GM19240 (cell line): Measurements from ENCODE around the gene FGF7.
"Not testable (repeated sequence)": the region's sequence is repeated elsewhere in the genome, so short reads cannot be mapped to it uniquely, and the experiment has no call there.

ENCODE experiments used
- DNase-seq: peaks from one replicate; pipeline ENCODE4 v3.0.0; 2011; ENCODE audit warnings: low spot score; ENCODE audit not compliant: insufficient read length

FGF7 gene

GRCh38 chr15:49423021-49423420 lies at the start of gene FGF7:
FGF7 (plus strand) TSS chr15:49423242; CDS start chr15:49424298, 1,056 bp downstream.
- no peak for DNase-seq

- DNase-seq = no peak
These were observed 43.0 kb upstream of the FGF7 start for GRCh38 chr15:49379996-49380395.

GRCh38 chr15:49380912-49381311 lies 42.1 kb upstream of the FGF7 start:
- DNase-seq = no peak

GRCh38 chr15:49382394-49382793 lies 40.6 kb upstream of the FGF7 start:
- DNase-seq = no peak

GRCh38 chr15:49383266-49383665 lies 39.8 kb upstream of the FGF7 start:
- DNase-seq = no peak

DNA sequence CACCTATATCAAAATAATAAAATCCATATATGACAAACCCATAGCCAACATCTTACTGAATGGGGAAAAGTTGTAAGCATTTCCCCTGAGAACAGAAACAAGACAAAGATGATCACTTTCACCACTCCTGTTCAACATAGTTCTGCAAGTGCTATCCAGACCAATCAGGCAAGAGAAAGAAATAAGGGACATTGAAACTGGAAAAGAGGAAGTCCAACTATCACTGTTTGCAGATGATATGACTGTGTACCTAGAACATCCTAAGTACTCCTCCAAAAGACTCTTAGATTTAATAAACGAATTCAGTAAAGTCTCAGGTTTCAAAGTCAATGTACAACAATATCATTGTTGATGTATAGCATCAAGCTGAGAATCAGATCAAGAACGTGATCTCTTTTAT lies 35.6 kb upstream of the FGF7 start:
- DNase-seq = no peak

DNA sequence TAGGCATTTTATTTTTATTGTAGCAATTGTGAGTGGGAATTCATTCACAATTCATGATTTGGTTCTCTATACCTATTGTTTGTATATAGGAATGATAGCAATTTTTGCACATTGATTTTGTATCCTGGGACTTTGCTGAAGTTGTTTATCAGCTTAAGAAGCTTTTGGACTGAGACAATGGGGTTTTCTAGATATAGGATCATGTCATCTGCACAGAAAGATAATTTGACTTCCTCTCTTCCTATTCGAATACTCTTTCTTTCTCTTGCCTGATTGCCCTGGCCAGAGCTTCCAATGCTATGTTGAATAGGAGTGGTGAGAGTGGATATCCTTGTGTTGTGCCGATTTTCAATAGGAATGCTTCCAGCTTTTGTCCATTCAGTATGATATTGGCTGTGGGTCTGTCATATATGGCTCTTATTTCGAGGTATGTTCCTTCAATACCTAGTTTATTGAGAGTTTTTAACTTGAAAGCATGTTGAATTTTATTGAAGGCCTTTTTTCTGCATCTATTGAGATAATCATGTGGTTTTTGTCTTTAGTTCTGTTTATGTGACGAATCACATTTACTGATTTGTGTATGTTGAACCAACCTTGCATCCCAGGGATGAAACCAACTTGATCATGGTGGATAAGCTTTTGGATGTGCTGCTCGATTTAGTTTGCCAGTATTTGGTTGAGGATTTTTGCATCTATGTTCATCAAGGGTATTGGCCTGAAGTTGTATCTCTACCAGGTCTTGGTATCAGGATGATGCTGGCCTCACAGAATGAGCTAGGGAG lies 20.3 kb upstream of the FGF7 start:
- DNase-seq = not testable (repeated sequence)

DNA sequence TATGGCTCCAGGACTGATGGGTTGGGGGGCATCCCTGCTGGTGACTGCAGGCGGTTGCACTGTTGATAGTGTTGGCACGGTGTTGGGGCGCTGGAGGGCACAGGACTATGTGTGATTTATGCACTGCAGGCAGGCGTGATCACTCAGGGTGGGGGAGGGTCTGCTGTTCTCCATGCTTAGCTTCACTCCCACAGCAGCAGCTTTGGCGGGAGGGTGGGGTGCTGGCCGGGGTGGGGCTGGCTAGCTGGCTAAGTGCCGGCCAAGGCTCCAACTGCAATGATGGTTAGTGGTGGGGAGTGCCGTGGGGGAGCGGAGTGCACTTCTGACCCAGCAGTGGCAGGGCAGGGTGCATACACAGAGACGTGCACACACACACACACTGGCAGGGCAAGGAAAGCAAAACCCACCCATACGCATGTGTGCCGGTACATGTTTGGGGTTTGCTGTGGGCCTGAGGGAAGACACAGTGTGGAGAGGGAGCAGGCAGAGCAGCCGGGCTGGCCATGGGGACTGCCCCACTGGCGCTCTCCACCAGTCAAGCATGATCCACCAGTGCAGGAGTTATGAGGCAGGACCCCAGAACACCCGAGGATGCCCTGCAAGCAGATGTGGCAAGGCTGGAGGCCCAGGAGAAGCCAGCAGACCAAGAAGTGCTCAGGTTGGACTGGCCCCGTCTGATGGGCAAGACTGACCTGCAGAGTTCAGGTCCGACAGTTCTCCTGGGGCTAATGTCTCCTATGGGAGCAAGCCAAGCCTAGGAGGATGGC lies 16.5 kb upstream of the FGF7 start:
- DNase-seq = no peak

- no peak for DNase-seq
These were observed 12.4 kb upstream of the FGF7 start for GRCh38 chr15:49410641-49411040.

DNA sequence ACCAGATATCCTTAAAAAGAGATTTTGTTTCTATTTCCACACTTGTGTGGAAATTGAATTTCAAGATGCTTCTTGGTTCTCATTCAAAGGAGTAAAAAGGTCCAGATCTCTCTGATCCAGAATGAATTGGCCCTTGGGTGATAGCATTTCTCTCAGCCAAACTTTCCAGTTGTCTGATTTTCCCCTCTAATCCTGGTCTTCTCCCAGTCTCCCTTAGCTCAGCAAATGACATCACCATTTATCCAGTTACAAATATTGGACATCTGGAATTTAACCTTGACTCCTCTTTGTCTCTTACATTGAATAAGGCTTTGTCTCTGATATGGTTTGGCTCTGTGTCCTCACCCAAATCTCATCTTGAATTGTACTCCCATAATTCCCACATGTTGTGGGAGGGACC lies 10.2 kb upstream of the FGF7 start:
- DNase-seq = no peak

DNA sequence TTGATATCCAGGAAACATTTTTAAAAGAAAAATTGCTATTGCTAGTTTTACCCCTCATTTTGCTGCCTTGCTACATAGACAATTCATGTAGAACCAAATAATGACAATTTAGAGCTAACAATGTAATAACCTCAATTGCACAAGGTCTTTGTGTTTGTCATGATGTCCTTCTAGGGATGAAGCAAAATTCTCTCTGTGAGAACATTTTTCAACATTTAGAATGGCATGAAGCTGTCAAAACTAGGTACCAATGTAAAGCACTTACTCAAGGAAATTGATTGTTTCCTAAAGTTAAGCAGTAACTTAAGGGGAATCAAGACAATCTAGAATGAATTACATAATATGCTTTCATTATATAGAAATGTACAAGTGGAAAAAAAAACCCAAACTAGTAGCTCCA lies 7.9 kb upstream of the FGF7 start:
- no peak for DNase-seq

DNA sequence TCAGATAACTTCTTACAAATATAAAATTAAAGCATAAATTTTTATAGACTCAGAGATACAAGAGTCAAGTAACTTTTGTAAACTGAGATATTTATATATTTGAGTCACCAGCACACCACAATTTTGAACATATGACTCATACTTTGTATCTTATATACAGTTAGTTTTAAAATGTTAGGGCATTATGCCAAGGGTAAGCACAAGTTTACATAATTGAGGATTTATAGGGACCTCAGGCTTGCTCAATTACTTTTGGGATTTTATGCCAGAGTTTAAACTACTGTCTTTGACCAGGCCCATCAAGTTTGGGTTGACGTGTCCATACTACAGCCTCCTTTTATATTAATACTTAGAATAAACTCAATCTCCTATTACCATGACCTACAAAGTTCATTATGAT lies 7.4 kb upstream of the FGF7 start:
- no peak for DNase-seq

GRCh38 chr15:49418811-49419210 lies 4.2 kb upstream of the FGF7 start:
- no peak for DNase-seq

DNA sequence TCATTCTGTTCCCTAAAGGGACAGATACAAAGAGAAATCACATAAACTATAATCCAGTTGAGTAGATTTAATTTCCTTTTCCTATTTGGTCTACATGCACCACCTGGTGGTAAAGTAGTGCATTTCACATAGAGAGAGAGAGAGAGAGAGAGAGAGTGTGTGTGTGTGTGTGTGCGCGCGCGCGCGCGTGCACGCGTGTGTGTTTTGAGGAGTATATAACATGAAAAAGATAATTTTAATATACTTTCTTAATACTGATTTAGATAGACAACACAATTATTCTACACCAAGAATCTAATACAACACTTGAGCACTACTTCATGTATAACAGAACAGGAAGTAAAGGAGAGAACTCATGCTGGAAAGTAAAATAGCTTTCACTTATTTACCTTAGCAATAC lies 1.1 kb upstream of the FGF7 start:
- DNase-seq = no peak

- DNase-seq = no peak
These were observed 984 bp downstream of the FGF7 start for GRCh38 chr15:49423901-49424550.

- DNase-seq = no peak
These were observed 1.9 kb downstream of the FGF7 start for GRCh38 chr15:49424954-49425353.

DNA sequence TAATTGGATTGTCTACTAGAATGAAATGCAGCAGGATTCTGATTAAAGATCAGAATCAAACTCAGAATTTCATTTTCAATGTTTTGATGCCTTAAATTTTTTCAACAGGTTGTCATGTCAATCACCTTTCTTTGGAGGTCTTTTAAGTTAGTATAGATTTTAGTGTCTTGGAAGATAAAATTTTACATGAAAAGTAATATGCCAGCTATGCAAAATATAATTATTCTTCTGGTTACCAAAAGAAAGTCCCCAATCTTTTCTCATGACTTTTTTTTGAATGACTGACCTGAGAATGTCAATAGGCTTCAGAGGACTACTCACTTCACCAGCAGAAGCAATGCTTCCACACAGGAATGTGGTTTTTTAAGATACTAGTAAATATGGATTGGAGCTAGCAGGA lies 4.3 kb downstream of the FGF7 start:
- no peak for DNase-seq

GRCh38 chr15:49428409-49429095 lies 5.5 kb downstream of the FGF7 start:
- no peak for DNase-seq

DNA sequence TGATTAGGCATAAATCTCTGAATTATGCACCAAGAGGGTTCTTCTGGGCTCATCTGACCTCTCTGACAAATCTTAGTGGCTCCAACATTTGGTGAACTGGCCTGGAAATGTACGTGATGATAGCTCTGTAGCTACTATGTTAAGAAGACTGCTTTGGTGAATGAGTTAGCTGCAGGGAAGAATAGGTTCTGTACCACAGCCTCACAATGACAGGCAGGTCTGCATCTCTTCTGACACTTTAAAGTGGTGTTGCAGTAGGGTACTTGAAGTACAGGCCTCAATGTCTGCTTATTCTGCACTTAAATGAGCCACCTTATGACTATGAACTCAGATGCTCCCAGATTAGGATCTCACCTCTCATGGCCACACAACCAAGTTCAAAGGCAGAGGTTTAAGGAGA lies 7.0 kb downstream of the FGF7 start:
- DNase-seq = no peak

DNA sequence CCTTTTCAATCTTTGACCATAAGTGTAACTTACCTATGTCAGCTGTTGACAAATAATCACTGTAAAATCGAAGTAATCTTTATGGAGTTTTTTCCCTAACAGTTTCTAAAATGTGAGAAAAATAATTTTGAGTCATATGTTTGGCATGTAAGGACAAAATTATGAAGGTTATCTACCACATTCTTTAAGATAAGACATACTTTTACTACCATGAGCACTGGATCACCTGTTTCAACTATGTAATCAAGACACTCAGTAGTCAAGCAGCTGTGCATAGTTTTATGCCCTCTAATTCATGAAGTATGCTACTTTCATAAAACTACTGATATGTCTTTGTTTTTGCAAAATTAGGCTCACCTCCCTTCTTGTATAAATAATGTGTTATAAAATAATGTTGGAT lies 12.1 kb downstream of the FGF7 start:
- no peak for DNase-seq

DNA sequence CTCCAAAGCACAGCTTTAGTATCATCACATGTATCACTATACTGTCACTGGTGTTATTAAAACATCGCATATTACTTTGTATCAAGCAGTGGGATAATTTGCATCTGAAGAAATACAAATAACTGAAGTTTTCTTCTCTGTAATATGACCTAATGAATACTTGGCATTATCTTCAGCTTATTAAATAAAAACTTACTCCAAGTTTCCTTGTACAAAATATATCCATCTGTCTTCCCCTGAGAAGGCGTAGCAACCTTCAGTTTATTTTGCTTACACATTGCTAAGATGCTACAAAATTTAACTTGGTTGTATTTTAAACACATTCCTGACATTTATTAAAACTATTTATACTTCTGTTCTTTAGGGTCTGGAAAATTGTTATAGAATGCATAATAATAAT lies 13.7 kb downstream of the FGF7 start:
- no peak for DNase-seq
